SIG-M5 treated with dmso at 0.1 percent for 504 hours (cell line): ENCODE data around the gene EIF1AD.
A peak's percentile ranks its signal among the peaks of the same experiment; 100 is the strongest.
"Not testable (repeated sequence)": the region's sequence is repeated elsewhere in the genome, so short reads cannot be mapped to it uniquely, and the experiment has no call there.

Experiments used
- DNase-seq: peaks from one replicate; lab custom pipeline; 2025; ENCODE audit not compliant: unreplicated experiment; lab: John Stamatoyannopoulos, UW

EIF1AD gene

GRCh38 chr11:66022401-66023185, 20.6 kb upstream of the EIF1AD start:
- peak; percentile 48 for DNase-seq

DNA sequence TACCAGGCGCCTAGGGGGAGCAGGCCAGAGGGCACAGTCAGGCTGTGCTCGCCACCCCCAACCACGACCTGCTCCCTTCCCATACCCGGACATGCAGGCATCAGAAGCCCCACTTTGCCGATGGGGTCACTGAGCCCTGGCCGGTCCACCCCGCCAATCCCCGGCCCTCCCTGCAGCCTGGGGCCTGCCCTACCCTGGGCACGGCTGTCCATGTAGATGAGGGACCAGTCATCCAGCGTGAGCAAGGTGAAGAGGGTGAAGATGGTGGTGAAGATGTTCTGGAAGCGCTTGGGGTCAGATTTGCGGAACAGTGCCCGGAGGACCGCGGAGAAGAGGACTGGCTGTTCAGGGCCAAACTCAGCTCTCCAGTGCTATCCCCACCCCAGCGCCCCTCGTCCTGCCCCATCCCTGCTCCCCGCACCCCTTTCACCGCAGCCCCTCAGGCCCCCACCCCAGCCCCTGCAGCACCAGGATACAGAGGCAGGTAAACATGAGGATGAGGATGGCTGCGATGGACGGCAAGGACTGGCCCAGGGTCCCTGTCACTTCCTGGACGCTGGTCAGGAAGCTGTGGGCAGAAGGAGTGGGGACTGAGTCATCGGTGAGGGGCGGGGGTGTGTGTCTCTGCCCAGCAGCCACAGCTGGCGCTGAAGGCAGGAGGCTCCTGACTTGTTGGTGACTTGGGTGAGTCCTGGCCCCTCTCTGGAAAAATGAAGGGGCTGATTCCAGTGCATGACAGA, 18.8 kb upstream of the EIF1AD start:
- DNase-seq, result peak; percentile 30

GRCh38 chr11:66020212-66020611, 18.3 kb upstream of the EIF1AD start:
- DNase-seq, result no peak

GRCh38 chr11:66017321-66017720, 15.4 kb upstream of the EIF1AD start:
- no peak for DNase-seq

- DNase-seq, result no peak
Measured at GRCh38 chr11:66016793-66017177, 14.8 kb upstream of the EIF1AD start.

DNA sequence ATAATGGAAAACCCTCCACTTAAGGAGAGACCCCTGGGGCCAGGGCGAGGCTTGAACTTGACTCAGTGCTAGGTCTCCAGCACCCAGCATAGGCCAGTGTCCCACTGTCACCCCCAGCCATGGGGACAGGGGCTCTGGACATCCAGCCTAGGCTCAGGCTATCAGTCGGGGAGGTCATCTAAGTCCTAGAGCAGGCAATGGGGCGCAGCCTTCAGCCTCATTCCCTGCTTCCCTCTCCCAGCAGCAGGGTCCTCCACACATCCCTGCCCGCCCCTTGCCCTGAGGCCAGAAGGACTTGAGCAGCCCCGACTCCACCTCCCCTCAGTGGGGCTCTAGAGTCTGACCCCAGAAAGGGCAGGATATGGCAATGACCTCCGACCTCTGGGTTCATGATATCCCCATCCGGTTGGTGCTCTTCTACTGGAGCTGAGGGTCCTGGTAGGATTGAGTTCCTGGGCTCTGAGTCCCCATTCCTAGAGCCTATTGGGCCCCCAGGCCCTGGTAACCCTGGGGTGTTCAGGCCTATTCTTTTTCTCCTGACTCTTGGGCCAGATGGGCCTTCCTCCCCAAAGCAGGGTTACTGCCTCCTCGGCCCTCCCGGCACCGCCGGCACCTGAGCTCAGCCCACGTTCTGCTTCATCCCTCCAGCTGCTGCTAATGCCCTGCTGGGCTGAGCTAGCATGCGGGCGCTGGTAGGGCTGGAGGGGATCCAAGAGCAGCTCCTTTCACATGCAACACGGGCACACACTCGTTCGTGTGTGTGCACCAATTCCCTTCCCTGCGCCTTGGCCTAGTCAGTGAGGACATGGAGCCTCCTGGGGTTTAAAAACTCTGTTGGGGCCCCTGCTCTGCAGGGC, 14.2 kb upstream of the EIF1AD start:
- no peak for DNase-seq

GRCh38 chr11:66015454-66015881, 13.5 kb upstream of the EIF1AD start:
- no peak for DNase-seq

GRCh38 chr11:66014804-66015453, 13.0 kb upstream of the EIF1AD start:
- no peak for DNase-seq

DNA sequence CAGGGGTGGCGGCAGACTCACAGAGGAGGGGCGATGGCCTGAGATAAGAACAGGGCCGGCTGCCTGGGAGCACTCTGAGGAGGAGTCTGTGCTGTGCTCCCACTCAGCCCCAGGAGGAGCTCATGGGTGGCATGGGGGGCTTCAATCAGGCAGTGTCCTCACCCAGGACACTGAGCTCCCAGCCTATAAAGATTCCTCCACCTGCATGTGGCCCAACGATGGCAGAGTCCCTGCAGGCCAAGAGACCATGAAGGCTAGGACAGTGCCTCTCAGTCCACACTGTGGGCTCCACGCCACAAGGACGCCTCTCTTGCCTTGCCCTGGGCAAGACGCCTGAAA, 11.8 kb upstream of the EIF1AD start:
- DNase-seq, result no peak

DNA sequence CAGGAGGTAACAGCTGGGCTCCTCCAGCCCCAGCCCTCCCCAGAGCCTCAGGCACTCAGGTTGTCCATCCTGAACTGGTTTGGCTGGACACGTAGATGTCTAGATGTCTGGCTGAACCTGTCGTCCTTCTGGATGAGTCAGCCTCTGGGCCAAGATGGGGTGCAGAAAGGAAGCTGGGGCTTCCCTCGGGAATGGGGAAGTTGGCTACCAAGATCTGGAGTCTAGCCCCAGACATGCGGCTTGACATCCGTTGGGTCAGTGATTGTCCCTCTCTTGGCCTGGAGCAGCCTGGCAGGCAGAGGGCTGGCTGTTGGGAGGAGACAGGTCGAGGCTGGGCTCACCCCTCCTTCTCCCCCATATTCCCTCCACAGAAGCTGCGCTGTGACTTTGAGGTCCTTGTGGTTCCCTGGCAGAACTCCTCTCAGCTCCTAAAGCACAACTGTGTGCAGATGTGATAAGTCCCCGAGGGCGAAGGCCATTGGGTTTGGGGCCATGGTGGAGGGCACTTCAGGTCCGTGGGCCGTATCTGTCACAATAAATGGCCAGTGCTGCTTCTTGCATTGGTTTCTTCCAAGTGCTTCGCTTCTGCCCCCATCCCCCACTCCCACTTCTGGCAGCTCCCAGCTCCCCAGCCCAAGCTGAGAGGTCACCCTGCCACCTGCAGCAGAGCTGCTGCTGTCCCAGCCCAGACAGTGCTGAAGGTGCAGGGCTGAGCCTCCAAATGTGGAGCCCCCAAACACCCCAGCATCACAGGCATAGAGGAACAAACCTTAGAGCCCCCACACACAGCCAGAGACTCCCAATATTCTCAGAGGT, 11.2 kb upstream of the EIF1AD start:
- peak; percentile 44 for DNase-seq

DNA sequence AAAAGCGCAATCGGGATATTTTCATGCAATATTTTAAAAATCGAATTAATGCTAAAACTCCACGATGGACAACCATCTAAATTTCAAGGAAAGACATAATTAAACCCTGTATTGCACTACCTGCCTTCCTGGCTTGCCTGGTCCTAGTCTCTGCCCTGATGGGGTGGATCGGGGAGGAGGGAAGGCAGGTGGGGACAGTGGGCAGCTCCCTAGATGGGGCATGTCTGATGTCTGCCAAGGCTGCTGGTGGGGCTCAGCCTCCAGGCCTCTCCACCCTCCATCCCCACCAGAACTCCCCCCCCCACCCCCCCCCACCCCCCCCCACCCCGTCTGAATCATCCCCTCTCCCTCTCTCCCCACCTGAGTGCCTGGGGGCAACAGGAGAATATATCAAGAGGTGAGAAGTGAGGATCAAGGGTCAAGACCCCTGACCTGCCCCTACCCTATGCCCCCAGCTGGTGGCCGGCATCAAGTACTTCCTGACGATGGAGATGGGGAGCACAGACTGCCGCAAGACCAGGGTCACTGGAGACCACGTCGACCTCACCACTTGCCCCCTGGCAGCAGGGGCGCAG, 10.5 kb upstream of the EIF1AD start:
- DNase-seq, result no peak

- no peak for DNase-seq
Measured at GRCh38 chr11:66011785-66012303, 9.9 kb upstream of the EIF1AD start, which contains the start of gene CST6. Gene CST6, plus strand, starts transcription at chr11:66012008. Its CDS starts 37 bp downstream, at chr11:66012045.

GRCh38 chr11:66011239-66011784, 9.4 kb upstream of the EIF1AD start:
- DNase-seq, result peak; percentile 46

- DNase-seq, result not testable (repeated sequence)
Measured at GRCh38 chr11:66010036-66010435, 8.1 kb upstream of the EIF1AD start.

- no peak for DNase-seq
Measured at GRCh38 chr11:66008468-66009101, 6.6 kb upstream of the EIF1AD start.

DNA sequence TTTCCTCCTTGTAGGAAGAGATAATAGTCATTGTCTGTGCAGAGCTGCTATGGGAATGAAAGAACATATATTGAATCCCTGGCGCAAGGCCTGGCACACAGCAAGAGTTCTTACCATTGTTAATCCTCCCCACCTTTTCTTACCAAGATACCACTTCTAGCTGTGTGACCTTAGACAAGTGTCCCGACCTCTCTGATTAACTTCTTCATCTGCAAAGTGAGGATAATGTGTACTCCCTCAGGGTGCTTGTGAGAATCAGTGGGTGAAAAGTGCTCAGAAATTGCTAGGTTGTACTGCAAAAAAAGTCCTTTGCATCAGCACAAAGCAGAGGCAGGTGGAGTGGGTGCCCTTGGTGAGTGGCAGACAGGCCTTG, 6.1 kb upstream of the EIF1AD start:
- DNase-seq, result no peak

GRCh38 chr11:66007201-66007634, 5.3 kb upstream of the EIF1AD start:
- no peak for DNase-seq

DNA sequence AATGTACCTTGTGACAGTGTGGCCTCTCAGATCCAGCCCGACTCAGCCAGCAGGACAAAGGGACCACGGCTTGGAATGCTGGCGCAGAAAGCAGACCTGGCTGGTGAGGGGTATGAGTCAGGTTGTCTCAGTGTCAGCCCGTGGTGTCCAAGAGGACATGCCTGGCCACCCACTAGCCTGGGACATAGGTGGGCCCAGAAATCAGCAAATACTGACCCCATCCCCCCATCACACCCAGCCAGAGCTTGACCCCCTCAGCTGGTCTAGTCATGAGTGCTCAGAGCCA, 4.9 kb upstream of the EIF1AD start:
- no peak for DNase-seq
